Right renal cortex interstitium (tissue), 3 donors: ENCODE data around the gene MBD3. TPM values are rescaled to one million over a fixed set of nuclear protein-coding genes. Genes with fewer than 3 reads are reported as not detected.

Experiments used
- DNase-seq, 3 donors: peaks; one replicate each; pipeline ENCODE4 v3.0.0-alpha.2; 2013; ENCODE audit warnings: low read depth in 3 of 3, low spot score in 2 of 3
- polyA plus RNA-seq, 3 donors: library from polyadenylated mRNA; unstranded; fragments of 120-200 nt; gene quantifications; one replicate each; pipeline ENCODE4 v1.2.1, GENCODE V29; 2013; ENCODE audit not compliant: insufficient read length in 3 of 3

Gene MBD3
- polyA plus RNA-seq, 3 donors: 38.1 to 45.5 (median 40.2) TPM

DNA sequence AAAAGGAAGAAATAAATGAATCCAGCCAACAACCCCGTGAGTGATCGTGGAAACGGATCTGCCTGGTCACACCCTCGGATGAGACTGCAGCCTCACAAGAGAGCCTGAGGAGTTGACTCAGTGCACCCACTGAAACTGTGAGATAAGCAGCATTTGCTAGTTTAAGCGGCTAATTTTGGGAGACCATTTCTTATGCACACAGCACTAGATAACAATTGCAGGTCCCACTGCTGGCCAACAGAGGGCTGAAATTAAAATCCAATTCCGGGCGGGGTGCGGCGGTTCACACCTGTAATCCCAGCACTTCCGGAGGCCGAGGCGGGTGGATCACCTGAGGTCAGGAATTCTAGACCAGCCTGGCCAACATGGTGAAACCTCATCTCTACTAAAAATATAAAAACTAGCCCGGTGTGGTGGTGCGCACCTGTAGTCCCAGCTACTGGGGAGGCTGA lies 9.0 kb upstream of the MBD3 start:
- DNase-seq: no peak

DNA sequence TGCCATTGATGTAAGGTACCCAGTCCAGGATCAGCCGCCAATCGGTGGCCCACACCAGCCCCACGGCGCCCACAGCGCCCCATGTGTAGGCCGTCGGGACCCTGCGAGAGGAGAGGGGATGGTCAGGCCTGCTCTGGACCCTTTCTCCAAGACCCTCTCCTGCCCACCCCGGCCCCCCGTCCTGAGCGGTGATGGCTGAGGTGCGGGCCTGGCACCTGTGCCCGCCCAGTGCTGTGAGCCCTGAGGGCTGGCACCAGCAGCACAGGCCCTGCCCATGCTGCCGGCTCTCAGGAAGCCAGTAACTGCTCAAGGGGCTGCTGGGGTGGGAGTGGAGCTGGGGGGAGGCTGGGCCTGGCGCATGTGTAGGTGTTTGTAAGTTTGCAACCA lies 6.8 kb upstream of the MBD3 start:
- DNase-seq: no peak

DNA sequence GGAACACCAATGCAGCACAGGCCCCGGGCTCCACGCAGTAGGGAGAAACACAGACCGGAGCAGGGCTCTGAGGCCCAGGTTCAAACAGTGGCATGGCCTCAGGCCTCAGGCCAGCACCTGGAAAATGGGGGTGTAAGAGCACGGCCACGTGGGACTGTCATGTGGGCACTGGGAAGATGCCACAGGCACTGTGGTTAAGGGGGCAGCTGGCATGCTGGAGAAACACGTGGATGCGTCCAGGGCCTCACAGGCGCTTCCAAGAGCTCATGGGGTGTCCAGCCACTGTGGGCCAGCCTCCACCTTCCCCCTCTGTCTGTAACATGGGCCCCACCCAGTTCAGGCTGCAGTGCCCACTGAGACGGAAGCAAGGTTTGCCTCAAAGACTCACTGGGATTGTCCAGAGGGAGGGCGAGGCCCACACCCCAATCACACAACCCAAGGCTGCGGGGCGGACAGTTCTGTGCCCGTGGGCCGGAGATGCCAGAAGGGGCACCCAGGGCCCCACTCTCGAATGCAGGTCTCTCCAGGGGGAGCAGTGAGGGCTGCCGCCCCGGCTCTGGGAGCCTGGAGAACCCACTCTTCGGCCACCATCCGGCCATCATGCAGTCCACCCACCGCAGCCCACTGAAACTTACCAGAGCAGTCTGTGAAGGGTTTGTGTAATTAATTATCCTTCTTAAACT lies 6.3 kb upstream of the MBD3 start:
- DNase-seq: no peak

DNA sequence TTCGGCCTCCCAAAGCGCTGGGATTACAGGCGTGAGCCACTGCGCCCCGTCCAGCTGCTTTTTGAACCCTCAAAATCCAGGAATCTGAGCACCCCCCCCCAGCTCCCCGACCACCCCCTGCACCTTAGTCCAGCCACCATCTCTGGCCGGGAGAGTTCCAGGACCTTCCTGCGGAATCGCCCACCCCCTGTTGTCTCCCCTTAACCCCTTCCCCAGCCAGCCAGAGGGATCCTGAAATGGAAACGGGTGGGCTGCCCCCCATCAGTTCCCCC lies 772 bp upstream of the MBD3 start:
- no peak for DNase-seq

DNA sequence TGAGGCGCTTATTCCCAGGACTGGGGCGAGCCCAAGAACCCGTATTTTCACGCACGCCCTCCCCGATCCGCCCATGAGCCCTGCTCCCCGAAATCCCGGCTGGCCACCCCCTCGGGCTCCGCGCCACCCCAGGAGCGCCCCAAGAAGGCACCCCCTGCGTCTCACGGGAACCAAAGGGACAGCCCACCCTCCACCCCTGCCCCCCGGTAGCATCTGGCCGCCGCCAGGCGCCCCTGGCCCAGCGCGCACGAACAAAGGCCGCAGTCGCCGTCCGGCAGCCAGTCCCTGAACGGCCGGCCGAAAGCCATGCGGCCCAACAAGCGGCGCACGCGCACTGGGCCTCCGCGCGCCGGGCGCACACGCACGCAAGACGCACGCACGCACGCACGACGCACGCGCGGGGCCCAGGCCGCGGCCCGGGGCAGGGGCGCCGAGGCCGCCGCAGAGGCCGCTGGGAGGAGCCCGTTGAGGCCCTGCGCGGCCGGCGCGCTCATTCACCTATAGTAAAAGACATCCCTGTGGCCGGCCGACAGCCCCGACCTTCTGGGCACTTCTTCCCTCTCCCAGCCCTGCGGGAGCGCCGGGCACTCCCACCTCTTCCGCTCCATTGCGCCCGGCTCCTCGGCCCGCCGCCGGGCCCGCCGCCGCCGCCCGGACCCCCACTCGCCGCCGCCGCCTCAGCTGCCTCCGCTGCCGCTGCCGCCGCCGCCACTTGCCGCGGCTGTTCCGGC lies 476 bp downstream of the MBD3 start:
- peak in 2 of 3 donors; percentile 68 to 71 for DNase-seq

DNA sequence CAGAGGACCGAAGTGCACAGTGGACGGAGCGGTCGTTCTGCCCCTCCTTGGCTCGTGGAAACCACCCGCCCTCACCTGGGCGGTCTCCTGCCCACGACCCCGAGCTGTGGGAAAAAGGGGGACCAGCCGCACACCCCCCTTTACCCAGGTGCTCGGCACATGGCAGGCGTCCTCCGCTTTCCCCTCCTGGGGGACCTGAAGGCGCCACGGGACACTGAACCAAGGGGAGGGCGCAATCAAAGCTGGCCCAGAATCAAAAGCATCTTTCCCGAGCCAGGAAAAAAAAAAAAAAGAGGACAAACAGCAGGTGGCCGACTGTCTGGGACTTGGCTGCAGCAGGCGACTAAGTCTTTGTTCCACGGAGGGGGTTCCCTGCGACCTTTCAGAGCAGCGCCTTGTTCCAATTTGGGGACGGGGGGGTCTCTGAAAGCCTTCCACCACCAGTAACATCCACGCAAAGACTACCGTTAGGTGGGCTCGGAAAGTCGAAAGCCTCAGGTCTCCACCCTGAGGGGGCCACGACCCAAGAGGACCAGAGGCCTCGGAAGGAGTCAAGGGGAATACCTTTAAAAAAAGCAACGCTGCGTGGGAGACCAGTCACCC lies 1.1 kb downstream of the MBD3 start:
- peak in 1 of 3 donors; percentile 7 for DNase-seq

DNA sequence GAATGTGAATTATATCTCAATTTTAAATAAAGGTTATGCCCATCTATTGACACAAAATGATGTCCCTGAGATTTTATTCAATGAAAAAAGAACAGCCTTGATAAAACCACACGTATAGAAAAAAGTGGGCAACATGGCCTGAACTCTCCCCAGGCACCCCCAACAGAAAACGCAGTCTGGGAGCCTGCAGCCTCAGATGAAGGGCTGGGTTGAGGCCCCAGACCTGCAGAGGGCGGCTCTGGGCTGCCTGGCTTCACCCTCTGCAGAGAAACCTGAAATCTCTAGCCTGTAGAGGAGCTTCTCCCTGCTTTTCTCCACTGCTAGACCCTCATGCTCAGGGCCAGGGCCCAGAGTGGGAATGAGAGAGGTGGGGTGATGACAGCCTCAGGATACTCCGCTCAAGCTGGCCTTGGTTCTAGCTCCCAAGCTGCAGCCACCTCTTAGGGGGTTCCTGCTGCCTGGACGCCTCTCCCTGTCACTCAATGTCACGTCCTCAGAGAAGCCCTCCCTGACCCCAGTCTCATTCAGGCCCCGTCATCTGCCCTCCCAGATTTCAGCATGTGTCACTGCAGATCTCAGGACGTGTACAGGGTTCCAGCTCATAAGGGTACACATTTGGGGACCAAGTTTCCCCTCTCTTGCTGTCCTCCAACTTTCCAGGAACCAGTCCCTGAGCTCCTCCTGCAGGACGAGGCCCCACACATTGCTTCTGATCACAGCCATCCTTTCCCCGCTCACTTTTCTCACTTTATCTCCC lies 1.8 kb downstream of the MBD3 start:
- DNase-seq: no peak

DNA sequence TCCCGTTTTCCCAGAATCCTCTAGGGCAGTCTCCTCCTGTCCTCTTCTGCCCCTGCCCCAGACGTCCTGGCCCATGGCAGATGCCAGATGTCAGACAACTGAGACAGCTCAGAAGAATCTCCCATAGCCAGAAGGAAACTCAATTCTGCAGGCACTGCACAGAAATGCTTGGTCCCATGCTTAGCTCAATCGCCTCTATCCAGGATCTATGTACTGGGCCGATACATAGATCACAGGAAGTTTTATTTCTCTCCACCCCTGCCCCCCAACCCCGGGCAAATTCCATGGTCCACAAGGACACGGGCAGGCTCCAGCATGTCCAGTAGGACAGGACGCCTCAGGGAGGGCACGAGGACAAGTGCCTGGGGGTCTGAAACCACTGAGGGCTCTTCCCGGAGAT lies 4.8 kb downstream of the MBD3 start:
- no peak for DNase-seq

DNA sequence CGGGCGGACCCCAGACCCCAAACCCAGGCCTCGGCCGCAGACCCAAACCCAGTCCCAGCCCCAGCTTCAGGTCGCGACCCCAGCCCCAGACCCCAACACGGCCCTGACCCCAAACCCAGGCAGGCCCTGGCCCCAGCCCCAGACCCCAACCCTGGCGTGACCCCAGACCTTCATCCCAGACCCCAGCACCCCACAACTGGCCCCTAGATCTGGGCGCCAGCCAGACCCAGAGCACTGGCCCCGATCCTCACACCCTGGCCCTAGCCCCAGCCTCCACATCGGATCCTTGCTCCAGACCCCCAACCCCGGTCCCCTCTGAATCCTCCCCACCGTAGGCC lies 7.5 kb downstream of the MBD3 start:
- no peak for DNase-seq

DNA sequence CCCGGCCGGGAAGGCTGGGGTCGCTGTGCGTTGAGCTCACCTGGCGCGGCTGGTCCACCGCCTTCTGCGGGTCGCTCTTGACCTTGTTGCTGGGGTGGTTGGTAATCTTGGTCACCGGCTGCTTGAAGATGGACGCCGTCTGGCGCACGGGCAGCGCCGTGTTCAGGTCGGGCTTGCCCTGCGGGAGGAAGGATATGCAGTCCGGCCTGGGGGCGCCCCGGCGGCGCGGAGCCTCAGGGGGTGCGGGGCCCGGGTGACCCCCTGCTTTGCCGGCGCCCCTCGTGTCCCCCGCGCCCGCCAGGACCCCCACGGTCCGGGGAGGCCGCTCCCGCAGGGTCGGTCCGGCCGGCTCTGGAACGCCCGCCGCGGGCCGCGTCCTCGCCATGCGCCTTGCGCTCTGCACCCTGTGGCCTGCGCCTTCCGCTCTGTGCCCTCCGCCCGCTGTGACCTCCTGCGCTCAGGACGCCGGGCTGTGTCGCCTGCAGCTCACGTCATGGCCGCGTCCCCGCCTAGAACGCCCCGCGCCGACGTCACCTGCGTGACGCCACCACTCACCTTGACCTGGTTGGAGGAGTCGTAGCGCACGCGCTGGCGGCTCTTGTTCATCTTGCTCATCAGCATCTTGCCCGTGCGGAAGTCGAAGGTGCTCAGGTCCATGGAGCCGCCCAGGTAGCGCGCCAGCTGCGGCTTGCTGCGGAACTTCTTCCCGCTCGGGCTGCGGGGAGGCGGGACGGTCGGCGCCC lies 8.0 kb downstream of the MBD3 start:
- DNase-seq: no peak

DNA sequence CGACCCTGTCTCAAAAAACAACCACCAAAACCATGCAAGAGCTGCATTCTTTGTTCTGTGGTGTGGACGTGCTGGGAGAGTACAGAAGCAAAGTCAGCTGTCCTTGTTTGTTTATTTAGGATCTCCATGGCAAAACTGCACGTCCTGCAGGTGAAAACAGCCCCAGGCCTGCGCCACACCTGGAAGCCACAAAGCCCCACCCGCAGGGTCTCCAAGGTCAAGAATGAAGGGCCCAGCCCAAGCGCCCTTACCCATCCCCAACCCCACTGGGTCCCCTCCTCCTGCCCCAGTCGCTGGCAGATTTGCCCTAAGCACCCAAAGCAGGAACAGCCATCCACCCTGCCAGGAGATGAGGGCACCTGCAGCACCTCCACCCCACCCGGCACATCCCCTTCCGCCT lies 10.5 kb downstream of the MBD3 start:
- DNase-seq: no peak

DNA sequence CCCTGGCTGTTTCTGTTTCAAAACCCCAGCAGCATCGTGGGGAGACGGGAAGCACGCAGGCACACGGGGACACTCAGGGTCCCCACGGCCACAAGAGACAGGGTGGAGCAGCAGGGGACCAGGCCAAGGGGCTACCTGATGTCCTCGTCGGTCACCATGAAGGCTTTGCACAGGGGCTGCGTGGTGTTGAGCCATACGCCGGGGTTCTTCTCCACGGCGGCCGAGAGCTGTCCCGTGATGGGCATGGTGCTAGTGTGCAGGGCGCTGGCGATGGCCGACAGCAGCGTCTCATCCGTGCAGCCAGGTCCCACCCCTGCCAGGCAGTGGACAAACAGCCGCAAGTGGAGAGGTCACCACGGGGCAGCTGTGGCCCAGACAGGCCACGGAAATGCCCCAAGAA lies 11.7 kb downstream of the MBD3 start:
- no peak for DNase-seq

DNA sequence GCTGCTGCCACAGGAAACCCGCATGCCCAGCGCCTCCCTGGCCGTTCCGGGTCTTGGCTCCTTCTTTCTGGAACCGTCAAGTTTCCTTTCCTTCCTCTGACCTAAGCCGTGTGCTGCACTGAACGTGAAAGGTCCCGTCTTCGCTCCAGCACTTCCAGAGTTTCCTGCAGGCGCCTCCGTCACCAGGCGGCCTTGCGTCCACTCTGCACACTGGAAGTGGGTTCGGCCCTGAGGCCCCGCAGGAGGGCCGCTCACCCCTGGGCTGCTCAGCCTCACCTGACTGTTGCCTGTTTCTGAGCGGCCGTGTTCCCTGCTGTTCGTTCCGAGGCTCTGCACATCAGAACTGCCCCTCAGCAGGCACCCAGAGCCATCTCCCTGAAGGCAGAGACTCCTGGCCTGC lies 12.3 kb downstream of the MBD3 start:
- no peak for DNase-seq

DNA sequence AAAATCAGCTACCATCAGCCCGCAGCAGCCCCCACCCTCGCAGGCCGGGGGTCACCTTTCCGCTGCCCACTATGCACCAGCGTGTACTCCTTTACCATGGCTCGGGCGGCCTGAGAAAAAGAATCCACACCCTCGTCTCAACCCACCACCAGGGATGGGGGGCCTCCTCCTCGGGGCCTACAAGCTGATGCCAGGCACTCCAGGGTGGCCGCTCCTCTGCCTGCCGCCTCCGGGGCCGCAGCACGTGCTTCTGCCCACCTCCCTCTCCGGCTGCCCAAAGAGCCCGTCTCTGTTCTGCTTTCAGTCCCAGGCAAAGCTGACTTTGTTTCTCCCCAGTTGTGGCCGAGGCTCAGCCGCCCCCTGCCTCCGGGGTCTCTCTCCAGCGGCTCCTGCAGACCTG lies 13.4 kb downstream of the MBD3 start:
- no peak for DNase-seq

DNA sequence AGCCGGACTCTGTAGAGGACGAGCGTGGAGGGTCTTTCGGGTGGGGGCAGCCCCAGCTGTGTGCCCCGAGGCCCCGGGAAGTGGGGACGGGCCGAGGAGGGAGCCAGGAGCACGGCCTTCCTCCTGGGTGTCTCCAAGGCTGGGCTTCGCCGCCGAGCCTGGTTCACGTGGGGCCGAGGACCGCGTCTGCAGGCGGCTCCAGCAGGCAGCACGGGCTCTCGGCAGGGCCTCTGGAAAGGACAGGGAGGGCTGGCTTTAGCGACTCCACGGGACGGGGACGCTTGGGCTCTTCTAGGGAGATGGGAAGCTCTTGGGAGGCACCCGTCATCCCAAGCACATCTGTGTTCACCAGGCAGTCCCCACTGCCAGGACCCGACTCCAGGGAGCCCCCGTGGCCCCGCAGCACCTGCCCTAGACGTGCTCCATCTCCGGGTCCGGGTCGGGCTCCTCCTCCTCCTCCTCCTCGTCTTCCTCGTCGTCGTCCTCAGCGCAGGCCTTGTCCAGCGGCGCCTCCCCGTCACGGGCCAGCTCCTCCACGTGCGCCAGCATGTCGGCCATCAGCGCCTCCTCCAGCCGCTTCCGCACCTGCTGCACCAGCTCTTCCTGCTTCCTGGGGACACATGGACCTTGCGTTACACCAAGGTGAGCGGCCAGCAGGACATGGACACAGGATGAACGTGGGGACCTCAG lies 14.6 kb downstream of the MBD3 start:
- no peak for DNase-seq

DNA sequence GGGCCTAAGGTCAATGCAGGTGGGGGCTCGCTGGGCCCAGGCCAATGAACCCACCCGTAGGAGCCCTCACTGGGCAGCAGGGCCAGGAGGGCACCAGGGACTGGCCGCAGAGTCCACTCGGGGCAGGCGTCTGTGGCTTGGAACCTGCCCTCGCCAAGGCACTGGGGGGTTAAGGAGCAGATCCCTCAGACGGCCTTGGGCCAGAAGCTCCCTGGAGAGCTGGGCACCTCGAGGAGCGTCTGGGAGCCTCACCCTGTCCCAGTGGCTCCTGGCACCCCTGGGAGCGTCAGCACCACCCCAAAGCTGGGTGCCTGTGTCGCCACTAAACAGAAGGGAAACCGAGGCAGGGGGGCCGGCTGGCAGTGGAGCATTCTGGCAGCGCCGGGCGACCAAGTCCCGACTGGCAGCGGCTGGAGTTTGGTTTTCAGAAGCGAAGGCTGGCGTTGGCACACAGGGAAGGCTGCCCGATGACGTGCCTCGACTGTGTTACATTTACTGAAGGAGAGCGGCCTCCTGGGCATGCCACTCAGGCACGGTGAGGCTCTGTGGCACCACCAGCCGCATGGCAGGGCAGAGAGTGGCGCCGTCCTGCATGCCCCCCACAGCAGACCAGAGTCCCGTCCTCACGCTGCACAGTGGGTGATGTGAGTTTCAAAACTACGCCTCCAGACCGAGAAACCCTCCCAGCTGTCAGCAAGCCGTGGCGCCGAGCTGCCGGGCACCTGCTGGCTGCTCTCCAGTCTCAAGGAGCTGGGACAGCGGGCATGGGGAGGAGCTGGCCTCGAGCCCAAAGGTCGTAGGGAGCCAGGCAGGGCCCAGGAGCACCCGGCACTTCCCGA lies 15.4 kb downstream of the MBD3 start:
- DNase-seq: no peak

DNA sequence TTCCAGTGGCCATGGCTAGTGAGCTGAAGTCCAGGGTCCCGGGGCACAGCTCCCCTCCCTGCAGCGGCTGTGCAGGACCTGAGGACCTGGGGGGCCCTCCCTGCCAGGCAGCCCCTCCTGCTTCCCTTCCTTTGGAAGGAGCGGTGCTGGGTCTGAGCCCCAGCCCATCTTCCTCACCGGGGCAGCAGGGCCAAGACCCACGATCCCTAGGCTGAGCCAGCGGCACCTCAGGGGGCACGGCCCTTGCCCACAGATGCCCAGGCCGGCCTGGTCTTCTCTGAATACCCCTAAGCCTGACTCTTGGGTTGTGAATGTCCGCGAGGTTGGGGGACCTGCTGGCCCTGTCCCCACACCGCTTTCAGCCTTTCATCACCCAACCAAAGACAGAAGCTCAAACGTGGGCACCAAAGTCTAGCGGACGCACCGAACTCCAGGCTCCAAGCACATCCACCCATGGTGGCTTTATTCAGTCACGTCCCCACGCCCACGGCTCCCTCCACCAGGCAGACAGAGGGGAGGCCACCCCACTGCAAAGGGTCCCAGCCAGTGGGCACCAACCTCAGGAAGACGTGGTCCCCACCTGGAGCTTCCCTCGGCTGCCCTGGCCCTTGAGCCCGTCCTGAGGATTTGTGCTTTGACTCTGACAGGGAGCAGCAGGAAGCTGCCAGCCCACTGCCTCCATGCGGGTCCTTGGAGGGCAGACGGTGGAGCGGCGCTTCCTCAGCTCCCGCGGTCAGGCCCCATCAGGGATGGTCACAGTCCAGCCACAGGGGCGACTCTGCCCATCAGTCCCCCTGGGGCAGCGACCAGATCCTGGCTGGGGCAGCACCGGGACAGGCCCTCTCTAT lies 16.2 kb downstream of the MBD3 start:
- DNase-seq: no peak

DNA sequence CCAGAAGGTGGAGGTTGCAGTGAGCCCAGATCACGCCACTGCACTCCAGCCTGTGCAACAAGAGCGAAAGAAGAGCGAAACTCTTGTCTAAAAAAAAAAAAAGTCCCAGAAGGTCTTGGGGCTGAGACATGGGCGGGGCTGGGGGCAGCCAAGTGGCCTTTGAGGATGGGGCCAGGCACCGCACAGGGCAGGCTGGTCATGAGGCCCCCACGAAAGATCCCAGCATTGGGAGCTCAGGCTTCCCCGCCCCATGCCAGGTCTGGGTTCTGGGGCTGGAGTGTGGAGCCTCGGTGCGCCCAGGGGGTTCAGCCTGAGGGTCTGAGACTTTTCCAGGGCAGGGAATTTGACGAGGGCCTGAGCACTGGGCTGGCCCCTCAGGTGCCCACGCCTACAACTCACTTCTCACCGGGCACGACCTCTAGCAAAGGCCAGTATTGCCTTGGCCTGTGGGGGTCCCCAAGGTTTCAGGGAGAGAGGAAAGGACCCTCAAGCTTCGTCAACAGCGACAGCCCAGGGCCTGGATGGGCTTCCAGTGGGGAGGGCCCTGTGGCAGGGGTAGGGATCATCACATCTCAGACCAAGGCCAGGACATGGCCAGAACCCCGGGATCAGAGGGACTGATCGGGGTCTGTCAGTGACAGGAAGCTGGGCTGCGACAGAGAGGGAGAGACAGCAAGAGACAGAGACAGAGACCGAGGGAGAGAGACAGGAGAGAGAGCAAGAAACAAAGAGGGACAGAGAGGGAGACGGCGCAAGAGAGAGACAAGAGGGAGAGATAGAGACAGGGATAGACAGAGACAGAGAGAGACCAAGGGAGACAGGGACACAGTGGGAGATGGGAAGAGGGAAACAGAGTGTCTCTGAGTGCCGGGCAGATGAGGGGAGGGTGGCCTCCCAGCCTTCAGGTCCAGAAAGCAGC lies 17.1 kb downstream of the MBD3 start:
- DNase-seq: no peak
